HG03135 (cell line): ENCODE measurements around the gene ZNF414.
"Not testable (repeated sequence)": the region's sequence is repeated elsewhere in the genome, so short reads cannot be mapped to it uniquely, and the experiment has no call there.

Source experiments
- ATAC-seq: cut with Tn5 transposase; IDR thresholded peaks from one replicate; pipeline ENCODE4 v1.9.1; 2021; ENCODE audit warnings: mild to moderate bottlenecking, moderate library complexity; ENCODE audit not compliant: unreplicated experiment

The ZNF414 gene

GRCh38 chr19:8518536-8518935 lies 4.6 kb upstream of the ZNF414 start:
- ATAC-seq = no peak

GRCh38 chr19:8517551-8518442 lies 3.8 kb upstream of the ZNF414 start:
- ATAC-seq = no peak

- no peak for ATAC-seq
These were observed 1.4 kb upstream of the ZNF414 start for GRCh38 chr19:8515317-8515716.

GRCh38 chr19:8514505-8515009 lies 590 bp upstream of the ZNF414 start:
- ATAC-seq = not testable (repeated sequence)

- no peak for ATAC-seq
These were observed 806 bp downstream of the ZNF414 start for GRCh38 chr19:8513036-8513686.

GRCh38 chr19:8512115-8512967 lies 1.6 kb downstream of the ZNF414 start:
- no peak for ATAC-seq

- ATAC-seq = no peak
These were observed 2.3 kb downstream of the ZNF414 start for GRCh38 chr19:8511573-8512101.

- ATAC-seq = no peak
These were observed 3.3 kb downstream of the ZNF414 start for GRCh38 chr19:8510589-8511115.

GRCh38 chr19:8506402-8506957 lies 7.5 kb downstream of the ZNF414 start:
- ATAC-seq = no peak

GRCh38 chr19:8505680-8506401 lies 8.1 kb downstream of the ZNF414 start:
- ATAC-seq = no peak

- ATAC-seq = no peak
These were observed 9.0 kb downstream of the ZNF414 start for GRCh38 chr19:8504919-8505318.

- ATAC-seq = no peak
These were observed 9.8 kb downstream of the ZNF414 start for GRCh38 chr19:8504171-8504570.

GRCh38 chr19:8503510-8503909 lies 10.5 kb downstream of the ZNF414 start:
- ATAC-seq = no peak

GRCh38 chr19:8501981-8502380 lies 12.0 kb downstream of the ZNF414 start:
- no peak for ATAC-seq

- no peak for ATAC-seq
These were observed 12.5 kb downstream of the ZNF414 start for GRCh38 chr19:8501516-8501915.

GRCh38 chr19:8500158-8500557 lies 13.8 kb downstream of the ZNF414 start:
- no peak for ATAC-seq

GRCh38 chr19:8499048-8499833 lies 14.7 kb downstream of the ZNF414 start:
- no peak for ATAC-seq

- ATAC-seq = no peak
These were observed 15.7 kb downstream of the ZNF414 start for GRCh38 chr19:8498295-8498694.

GRCh38 chr19:8494158-8494557 lies 19.8 kb downstream of the ZNF414 start:
- no peak for ATAC-seq
